ENCODE data around the gene AKAP10. TPM values are rescaled to one million over a fixed set of nuclear protein-coding genes. Genes with fewer than 3 reads are reported as not detected.
A peak's percentile ranks its signal among the peaks of the same experiment; 100 is the strongest.

The AKAP10 gene
- total and polyA plus RNA-seq, 2 of the 8 experiments (the other 6 are each of a cell fraction or from before 2014, with no cell fraction given) = 13.3 to 27.0 TPM

GRCh38 chr17:19978209-19978802, 678 bp upstream of the AKAP10 start:
- no peaks in the 10 kb centered on the region; a peak in 1 of 8 replicates for H3K36me3 ChIP-seq (ENCODE audit: control insufficient read depth in 2 of 4, insufficient read depth in 4 of 4, low read length in 3 of 4)
- DNase-seq (ENCODE audit: low read depth in 1 of 2, low spot score in 2 of 2) = no peak
- H3K18ac ChIP-seq (ENCODE audit: extremely low read depth, low read length) = peak overlapping the region; percentile 100
- WGBS, 2 experiments (ENCODE audit: extremely low coverage in 1 of 2, insufficient coverage in 1 of 2, insufficient read length in 1 of 2, insufficient replicate concordance in 2 of 2, low coverage in 1 of 2, low lambda C conversion rate in 2 of 2, missing lambda C conversion rate in 1 of 2) = 3% methylated on average over 22 of the region's 22 CpGs; no CpG with 5 or more reads in 1 of the 2 experiments
- peak overlapping the region; percentile 61 to 92 (median 88) for H3K9ac ChIP-seq (replicated peaks in 1 of 4; ENCODE audit: extremely low read depth in 1 of 4, low read depth in 3 of 4, low read length in 3 of 4)
- ChIA-PET CTCF (ENCODE audit: partially characterized antibody) (interaction anchor here (1.0 to 1.5 kb wide), 2 partner anchors 12 to 32 kb away, joined by 3 to 4 read pairs; no protein-coding TSS in a partner anchor), POLR2A (ENCODE audit: partially characterized antibody) (interaction anchor here (0.8 to 1.8 kb wide), 17 partner anchors 8 to 330 kb away, joined by 3 to 11 read pairs (median 6); partner anchors contain the start of genes SPECC1 and ULK2)
- peaks cover 19% of the 10 kb centered on the region for H3K23me2 ChIP-seq (ENCODE audit: low read depth, low read length)
- peak overlapping the region; percentile 96 for H4K91ac ChIP-seq (replicated peaks; ENCODE audit: insufficient read length, low read length)
- H4K8ac ChIP-seq (ENCODE audit: extremely low read depth, insufficient read depth, low read length) = peak overlapping the region; percentile 97
- no peaks in the 10 kb centered on the region for H3K27me3 ChIP-seq (replicated peaks in 1 of 4; ENCODE audit: control insufficient read depth in 3 of 4, extremely low read depth in 1 of 4, insufficient read depth in 3 of 4, low read length in 3 of 4)
- H3K79me1 ChIP-seq (ENCODE audit: low read depth, low read length) = peaks cover 6% of the 10 kb centered on the region; the same call in 1 of the 2 replicates
- no peak overlapping the region for H3K23ac ChIP-seq (ENCODE audit: insufficient read length)
- H2AFZ ChIP-seq (ENCODE audit: low read length) = no peak overlapping the region
- 0 out of 2 replicates have a peak overlapping the region, but pooled peaks have one; percentile 63 for H2BK12ac ChIP-seq (ENCODE audit: low read depth, low read length)
- H2AK5ac ChIP-seq (ENCODE audit: low read depth, low read length) = peak overlapping the region; percentile 98; the same call in 1 of the 2 replicates
- H4K20me1 ChIP-seq (replicated peaks in 1 of 2; ENCODE audit: control insufficient read depth in 1 of 2, insufficient read depth in 2 of 2, low read length in 2 of 2) = peaks cover 0 to 3% of the 10 kb centered on the region in 2 experiments
- H2BK15ac ChIP-seq (ENCODE audit: low read length) = no peak overlapping the region
- H3K9me3 ChIP-seq (ENCODE audit: insufficient read depth in 2 of 2, low read depth in 1 of 2, low read length in 1 of 2) = no peaks in the 10 kb centered on the region
- H2BK120ac ChIP-seq (replicated peaks; ENCODE audit: low read depth, low read length) = peak overlapping the region; percentile 3
- H3K79me2 ChIP-seq (ENCODE audit: control insufficient read depth in 1 of 2, insufficient read depth in 2 of 2, low read length in 2 of 2) = peaks cover 22 to 40% of the 10 kb centered on the region in 2 experiments
- no peak overlapping the region for H3K14ac ChIP-seq (ENCODE audit: insufficient read length)
- FAIRE-seq = no peak
- peak overlapping the region; percentile 98 for H2BK5ac ChIP-seq (ENCODE audit: low read depth, low read length)
- peak overlapping the region; percentile 78 to 98 (median 90) for H3K4me3 ChIP-seq (ENCODE audit: extremely low read depth in 1 of 4, insufficient read depth in 2 of 4, low read depth in 3 of 4, low read length in 4 of 4)
- H3K4ac ChIP-seq (replicated peaks; ENCODE audit: insufficient read length, low read depth, low read length) = peak overlapping the region; percentile 17
- H3K4me2 ChIP-seq (ENCODE audit: insufficient read depth in 1 of 2, low read depth in 2 of 2, low read length in 2 of 2) = peak overlapping the region; percentile 73 to 79
- peak overlapping the region; percentile 91 for H3K27ac ChIP-seq (ENCODE audit: low read depth, low read length)
- H4K5ac ChIP-seq (ENCODE audit: insufficient read length, low read depth, low read length) = peak overlapping the region; percentile 86
- H3K56ac ChIP-seq (replicated peaks; ENCODE audit: insufficient read length, low read depth, low read length) = peak overlapping the region; percentile 95
- H3K4me1 ChIP-seq (replicated peaks in 1 of 4; ENCODE audit: control insufficient read depth in 3 of 4, insufficient read depth in 4 of 4, low read length in 3 of 4) = peaks cover 2 to 9% (median 3%) of the 10 kb centered on the region in 4 experiments; a peak in 4 of 7 replicates
- peak overlapping the region; percentile 8; the same call in 1 of the 2 replicates for H2BK20ac ChIP-seq (ENCODE audit: low read length)
- TF ChIP-seq SP1 (IDR thresholded peaks at IDR 0.05; ENCODE audit: low read depth, low read length) (no peak), POLR2A (IDR thresholded peaks at IDR 0.05; ENCODE audit: control extremely low read depth in 1 of 2, low read depth in 2 of 2, low read length in 2 of 2) (peak; percentile 37 to 40; a peak in 2 of 3 replicates), TBP (IDR thresholded peaks at IDR 0.05; ENCODE audit: low read depth, low read length) (peak; percentile 45), TAF1 (IDR thresholded peaks at IDR 0.05; ENCODE audit: low read depth, low read length) (peak; percentile 56; the same call in 1 of the 2 replicates), CTCF (IDR thresholded peaks at IDR 0.05; ENCODE audit: control extremely low read depth in 1 of 3, insufficient read depth in 1 of 3, low read depth in 1 of 3, low read length in 3 of 3) (peak in 2 of 3 experiments; percentile 15 to 26; a peak in 2 of 4 replicates), POLR2AphosphoS5 (IDR thresholded peaks at IDR 0.05; ENCODE audit: low read depth, low read length) (peak; percentile 30; the same call in 1 of the 2 replicates), TAF7 (optimal IDR thresholded peaks at IDR 0.05; ENCODE audit: borderline replicate concordance, low read depth, low read length) (peak; percentile 68), CREB1 (IDR thresholded peaks at IDR 0.05) (no peak)

Data from H1 (cell line).